Right renal pelvis (tissue), 4 donors: ENCODE results near the gene ERGIC1. TPM values are rescaled to one million over a fixed set of nuclear protein-coding genes. Genes with fewer than 3 reads are reported as not detected.
"Not testable (repeated sequence)": the region's sequence is repeated elsewhere in the genome, so short reads cannot be mapped to it uniquely, and the experiment has no call there.

Experiments
- DNase-seq, 4 donors: peaks; one replicate each; pipeline ENCODE4 v3.0.0-alpha.2; 2013; ENCODE audit warnings: low read depth in 4 of 4, low spot score in 3 of 4, missing footprints in 1 of 4
- polyA plus RNA-seq, 4 donors: library from polyadenylated mRNA; unstranded; fragments of 120-200 nt; gene quantifications; one replicate each; pipeline ENCODE4 v1.2.1, GENCODE V29; 2013; ENCODE audit not compliant: insufficient read length in 4 of 4

ERGIC1 gene
- polyA plus RNA-seq, 4 donors: 116 to 122 (median 118) TPM

DNA sequence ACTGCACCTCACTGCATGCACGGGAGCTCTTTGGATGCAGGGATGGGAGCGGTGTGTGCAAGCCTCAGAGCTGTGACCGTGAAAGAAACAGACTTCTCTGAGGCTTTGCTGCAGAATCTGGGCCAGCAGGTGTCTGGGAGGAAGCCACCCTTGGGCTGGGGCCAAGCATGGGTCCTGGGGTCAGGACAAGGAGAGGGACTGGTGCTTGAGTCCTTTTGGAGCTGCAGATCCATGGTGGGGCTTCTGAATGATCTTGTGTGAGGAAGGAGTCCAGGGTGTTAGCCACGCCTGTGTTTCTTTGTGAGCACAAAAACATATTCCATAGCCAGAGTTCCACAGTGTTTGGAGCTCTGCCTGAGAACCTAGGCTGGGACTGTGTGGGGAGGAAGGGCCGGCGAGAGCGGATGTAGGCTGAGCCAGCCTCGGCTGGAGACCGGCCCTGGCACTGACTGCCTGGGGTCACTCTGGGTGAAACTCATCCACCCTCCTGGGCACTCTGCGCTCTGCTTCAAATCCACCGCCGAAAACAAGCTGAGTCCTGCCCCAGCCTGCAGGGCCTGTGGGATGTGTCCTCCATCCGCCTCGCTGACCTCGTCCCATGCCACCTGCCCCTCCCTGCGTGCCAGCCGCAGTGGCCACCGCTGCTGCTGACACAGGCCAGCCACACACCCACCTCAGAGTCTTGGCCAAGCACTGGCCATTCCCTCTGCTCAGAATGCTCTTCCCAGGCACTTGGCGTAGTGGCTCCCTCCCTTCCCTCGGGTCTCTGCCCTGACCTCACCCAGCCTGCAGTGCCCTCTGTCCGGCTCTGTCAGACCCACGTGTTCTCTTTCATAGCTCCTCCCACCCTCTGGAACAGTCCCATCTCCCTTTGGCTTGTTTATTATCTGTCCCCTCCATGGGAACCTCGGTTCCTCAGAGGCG is 26.7 kb downstream of the ERGIC1 start:
- DNase-seq: no peak

GRCh38 chr5:172861461-172861860 is 27.4 kb downstream of the ERGIC1 start:
- DNase-seq: no peak

DNA sequence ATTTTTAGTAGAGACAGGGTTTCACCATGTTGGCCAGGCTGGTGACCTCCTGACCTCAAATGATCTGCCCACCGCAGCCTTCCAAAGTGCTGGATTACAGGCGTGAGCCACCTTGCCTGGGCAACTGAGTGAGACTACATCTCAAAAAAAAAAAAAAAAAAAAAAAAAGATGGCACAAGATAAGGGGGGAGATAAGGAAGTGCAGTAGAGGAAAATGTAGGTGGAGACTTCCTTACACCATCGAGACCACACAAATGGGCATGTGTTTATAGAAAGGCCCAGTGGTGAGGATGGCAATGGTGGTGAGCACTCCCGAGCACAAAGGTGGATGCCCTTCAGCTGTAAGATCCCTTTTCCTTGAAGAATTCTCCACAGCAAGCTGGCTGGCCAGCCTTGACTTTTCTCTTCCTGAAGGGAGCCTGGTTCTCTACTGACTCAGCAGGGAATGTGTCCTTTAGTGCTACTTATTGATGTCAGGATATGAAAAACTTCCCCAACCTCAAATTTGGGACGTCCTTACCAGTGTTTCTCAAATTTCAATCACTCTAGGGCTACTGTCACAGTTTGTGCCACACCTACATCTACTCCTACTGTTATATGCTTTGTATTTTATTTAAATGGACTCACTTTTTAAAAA is 28.2 kb downstream of the ERGIC1 start:
- no peak for DNase-seq

GRCh38 chr5:172864171-172864570 is 30.1 kb downstream of the ERGIC1 start:
- not testable (repeated sequence) for DNase-seq

- DNase-seq: no peak
Observed at GRCh38 chr5:172864747-172865146, 30.7 kb downstream of the ERGIC1 start.

DNA sequence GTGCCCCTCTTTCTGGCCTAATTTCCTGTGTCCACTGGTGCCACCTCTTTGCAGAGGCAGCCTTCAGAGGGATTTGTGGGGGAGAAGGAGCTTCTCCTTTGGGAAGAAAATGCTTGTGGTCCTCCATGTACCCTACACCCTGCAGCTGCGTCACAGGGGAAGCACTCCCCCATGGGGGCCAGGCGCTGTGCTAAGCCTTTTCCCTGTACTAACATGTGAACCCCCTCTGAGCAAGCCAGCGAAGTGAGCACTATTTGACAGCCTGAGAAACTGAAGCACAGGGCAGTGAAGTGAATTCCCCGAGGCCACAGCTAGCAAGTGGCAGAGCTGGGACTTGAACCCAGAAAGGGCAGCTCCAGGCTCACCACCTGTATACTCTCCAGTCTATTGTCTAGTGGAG is 32.3 kb downstream of the ERGIC1 start:
- no peak for DNase-seq

- no peak for DNase-seq
Observed at GRCh38 chr5:172866802-172867748, 33.0 kb downstream of the ERGIC1 start.

DNA sequence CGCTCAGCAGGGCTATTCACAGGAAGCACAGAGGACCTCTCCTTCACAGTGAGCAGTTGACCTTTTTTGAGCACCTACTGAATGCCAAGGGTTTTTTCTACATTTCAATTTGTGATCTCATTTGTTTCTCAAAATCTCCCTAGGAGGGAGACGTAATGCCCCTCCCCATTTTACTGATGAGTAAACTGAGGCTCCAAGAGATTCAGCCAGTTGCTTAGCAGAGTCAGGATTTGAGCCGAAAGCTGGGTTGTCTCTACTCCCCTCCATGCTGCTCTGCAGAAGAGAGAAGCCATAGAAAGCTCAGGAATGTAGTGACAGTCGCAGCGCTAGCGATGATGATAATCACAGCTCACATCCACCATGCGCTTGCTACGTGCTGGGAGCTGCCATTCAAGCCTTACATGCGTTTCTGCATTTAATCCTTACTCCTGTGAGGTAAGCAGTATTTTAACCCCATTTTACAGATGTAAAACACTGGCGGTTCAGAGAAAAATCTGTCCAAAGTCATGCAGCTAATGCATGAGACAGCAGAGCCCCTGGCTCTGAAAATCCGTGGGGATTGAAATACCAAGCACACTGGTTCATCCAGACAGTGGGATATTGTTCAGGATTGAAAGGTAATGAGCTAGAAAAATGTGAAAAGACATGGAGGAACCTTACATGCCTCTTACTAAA is 33.8 kb downstream of the ERGIC1 start:
- DNase-seq: no peak

DNA sequence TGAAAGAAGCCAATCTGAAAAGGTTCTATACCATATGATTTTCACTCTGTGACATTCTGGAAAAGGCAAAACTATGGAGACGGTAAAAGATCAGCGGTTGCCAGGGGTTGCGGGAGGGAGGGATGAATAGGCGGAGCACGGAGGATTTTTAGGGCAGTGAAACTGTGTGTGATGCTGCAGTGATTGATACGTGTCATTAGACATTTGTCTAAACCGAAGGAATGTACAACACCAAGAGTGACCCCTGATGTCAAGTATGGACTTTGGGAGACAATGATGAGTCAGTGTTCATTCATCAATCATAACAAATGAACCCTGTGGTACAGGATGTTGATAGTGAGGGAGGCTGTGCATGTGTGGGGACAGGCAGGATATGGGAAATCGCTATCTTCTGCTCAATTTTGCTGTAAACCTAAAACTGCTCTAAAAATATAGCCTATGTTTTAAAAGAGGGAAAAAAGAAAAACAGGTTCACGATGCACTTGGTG is 34.4 kb downstream of the ERGIC1 start:
- DNase-seq: no peak

DNA sequence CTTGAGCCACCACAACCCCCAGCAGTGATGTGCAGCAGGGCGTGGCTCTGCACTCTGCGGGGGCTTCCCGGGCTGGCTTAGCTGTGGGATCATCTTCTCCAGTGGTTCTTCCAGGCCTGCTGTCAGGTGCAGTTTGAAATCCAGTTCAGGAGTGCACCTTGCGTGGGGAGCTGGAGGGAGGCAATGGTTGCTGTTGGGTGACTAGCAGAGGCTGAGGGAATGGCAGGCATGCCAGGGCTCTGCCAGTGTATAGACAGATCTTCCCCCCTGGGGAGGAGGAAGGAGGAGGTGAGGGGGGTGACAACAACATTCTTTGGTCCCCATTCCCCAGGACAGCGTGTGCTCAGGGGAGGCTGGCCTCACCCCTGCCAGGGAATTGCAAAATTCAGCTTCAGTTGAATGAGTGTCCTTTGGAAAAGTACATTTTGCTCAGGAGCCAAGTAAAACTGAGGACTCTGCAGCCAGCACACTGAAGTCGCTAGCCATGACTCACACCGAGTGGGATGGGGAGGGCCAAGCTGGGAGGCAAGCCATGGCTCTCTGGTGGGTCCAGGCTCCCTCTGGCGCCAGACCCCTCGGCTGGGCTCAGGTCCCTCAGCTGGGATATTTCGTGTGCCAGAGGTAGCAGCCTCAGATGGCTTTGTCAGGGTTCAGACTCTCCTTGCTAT is 35.0 kb downstream of the ERGIC1 start:
- DNase-seq: no peak

- no peak for DNase-seq
Observed at GRCh38 chr5:172869691-172870090, 35.6 kb downstream of the ERGIC1 start.

- DNase-seq: no peak
Observed at GRCh38 chr5:172870291-172870714, 36.3 kb downstream of the ERGIC1 start.

DNA sequence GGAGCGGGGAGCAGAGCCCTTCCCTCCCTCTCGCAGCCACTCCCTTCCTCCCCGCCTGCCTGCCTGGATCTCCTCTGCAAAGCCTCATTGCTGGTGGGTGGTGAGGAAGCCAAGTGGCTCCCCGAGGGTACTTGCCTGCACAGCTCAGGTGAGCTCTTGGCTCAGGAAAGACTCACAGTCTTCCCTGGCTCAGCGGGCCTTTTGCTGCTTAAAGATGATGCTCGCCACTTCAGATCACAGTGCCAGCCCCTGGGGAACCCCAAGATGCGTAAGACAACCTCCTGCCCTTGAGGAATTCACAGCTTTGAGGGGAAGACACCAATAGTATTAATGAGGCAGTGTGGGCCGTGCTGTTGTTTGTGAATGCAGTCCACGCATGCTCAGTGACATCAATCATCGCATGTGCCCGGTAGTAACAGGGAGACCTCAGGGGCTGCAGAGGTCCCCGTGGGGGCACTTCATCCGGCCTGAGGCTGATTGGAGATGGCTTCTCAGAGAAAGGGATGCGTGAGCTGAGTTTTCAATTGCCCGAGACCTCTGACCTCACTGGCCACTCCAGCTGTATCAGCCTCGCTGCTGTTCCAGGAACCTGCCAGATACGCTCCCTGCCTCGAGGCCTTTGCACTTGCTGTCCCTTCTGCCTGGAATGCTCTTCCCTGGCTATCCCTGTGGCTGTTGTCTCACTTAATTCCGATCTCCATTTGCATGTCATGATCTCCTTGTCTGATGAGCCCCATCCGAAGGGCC is 36.8 kb downstream of the ERGIC1 start:
- DNase-seq: no peak

GRCh38 chr5:172871536-172871935 is 37.5 kb downstream of the ERGIC1 start:
- DNase-seq: no peak

DNA sequence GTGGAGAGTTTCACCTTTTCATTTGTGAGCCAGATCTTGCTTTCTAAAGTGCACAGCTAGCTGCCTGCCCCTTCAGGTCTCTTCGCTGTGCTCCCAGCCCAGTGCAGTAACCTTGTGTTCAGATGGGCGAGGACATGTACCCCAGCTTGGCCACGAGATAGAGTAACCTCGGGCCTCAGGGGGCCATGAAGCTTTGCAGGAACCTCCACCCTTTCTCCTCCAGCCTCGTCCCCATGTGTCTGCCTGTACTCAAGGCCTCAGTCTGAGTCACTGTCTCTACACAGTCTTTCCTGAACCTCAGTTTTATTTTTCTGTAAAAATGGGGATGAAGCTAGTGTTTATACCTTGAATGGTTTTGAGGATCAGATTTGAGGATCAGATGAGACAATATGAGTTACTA is 37.9 kb downstream of the ERGIC1 start:
- DNase-seq: no peak

- DNase-seq: no peak
Observed at GRCh38 chr5:172872997-172873491, 39.0 kb downstream of the ERGIC1 start.

DNA sequence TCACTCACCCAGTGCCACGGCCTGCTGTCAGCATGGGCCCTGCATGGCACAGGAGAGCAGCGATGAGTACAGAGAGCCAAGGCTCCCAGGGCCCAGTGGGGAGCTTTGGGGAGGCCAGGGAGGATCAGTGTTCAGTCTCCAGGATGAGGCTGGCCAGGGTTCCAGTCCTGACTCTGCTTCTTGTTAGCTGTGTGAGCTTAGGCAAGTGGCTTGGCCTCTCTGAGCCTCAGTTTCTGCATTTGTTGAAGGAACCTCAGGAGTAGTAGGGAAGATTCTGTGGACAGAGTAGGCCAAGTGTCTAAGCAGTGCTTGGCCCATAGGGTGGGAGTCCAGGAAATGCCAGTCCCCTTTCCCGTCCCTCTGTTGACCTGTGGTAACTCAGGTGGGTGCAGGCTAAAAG is 39.5 kb downstream of the ERGIC1 start:
- no peak for DNase-seq

DNA sequence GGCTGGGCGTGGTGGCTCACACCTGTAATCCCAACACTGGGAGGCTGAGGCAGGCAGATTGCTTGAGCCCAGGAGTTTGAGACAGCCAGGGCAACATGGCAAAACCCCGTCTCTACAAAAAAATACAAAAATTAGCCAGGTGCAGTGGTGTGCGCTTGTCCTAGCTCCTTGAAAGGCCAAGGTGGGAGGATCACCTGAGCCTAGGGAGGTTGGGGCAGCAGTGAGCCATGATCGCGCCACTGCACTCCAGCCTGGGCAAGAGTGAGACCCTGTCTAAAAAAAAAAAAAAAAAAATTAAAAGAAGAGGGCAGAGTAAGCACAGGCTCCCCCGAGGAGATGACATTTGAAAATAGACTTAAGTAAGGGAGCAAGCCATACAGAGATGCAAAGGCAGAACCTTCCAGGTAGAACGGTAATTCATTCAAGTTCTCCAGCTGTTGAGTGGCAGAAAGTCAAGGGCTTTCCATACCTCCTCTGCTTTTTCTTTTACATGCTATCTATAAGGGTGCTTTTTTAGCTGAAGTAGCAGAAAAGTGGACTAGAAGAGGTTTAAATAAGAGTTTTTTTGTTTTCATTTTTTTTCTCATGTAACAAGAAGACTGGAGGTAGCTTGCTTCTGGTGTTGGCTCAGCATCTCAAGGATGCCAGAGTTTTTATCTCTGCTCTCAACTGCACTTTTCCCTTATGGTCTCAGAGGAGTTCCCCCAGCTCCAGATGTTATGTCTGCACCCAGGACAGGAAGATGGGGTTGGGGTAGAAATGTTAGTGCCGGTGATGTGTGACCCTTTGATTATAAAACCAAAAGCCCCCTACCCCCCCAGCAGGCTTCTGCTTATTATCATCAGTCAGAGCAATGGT is 40.8 kb downstream of the ERGIC1 start:
- no peak for DNase-seq
